Fibroblast of skin of scalp (primary cell): Measurements from ENCODE around the gene NBPF6. TPM values are rescaled to one million over a fixed set of nuclear protein-coding genes. Genes with fewer than 3 reads are reported as not detected.
"Not testable (repeated sequence)": the region's sequence is repeated elsewhere in the genome, so short reads cannot be mapped to it uniquely, and the experiment has no call there.

ENCODE experiments used
- DNase-seq: peaks from one replicate; pipeline ENCODE4 v3.0.0-alpha.2; 2013
- polyA plus RNA-seq, 2 experiments: library from polyadenylated mRNA; unstranded; fragments of 120-200 nt; gene quantifications; one replicate each; pipeline ENCODE4 v1.2.1, GENCODE V29; 2013; ENCODE audit not compliant: insufficient read length in 2 of 2

The NBPF6 gene
- polyA plus RNA-seq (2013, experiment 1 of 2; ENCODE audit: insufficient read length), result not detected
- not detected for polyA plus RNA-seq (2013, experiment 2 of 2; ENCODE audit: insufficient read length)

GRCh38 chr1:108450043-108450442 is at the start of gene NBPF6:
TSS of gene NBPF6 (plus strand) at chr1:108450343. CDS start at chr1:108450602, 259 bp downstream.
- not testable (repeated sequence) for DNase-seq

- DNase-seq, result not testable (repeated sequence)
Observed at GRCh38 chr1:108411098-108411833, 38.9 kb upstream of the NBPF6 start.

- DNase-seq, result not testable (repeated sequence)
Observed at GRCh38 chr1:108420129-108420528, 30.0 kb upstream of the NBPF6 start.

- not testable (repeated sequence) for DNase-seq
Observed at GRCh38 chr1:108421061-108421916, 28.9 kb upstream of the NBPF6 start.

GRCh38 chr1:108426877-108427276 is 23.3 kb upstream of the NBPF6 start:
- not testable (repeated sequence) for DNase-seq

- not testable (repeated sequence) for DNase-seq
Observed at GRCh38 chr1:108432002-108432401, 18.1 kb upstream of the NBPF6 start.

GRCh38 chr1:108433404-108433803 is 16.7 kb upstream of the NBPF6 start:
- DNase-seq, result not testable (repeated sequence)

GRCh38 chr1:108438536-108438935 is 11.6 kb upstream of the NBPF6 start:
- not testable (repeated sequence) for DNase-seq

GRCh38 chr1:108454521-108454920 is 4.4 kb downstream of the NBPF6 start:
- not testable (repeated sequence) for DNase-seq

GRCh38 chr1:108458661-108459060 is 8.5 kb downstream of the NBPF6 start:
- DNase-seq, result not testable (repeated sequence)

- DNase-seq, result not testable (repeated sequence)
Observed at GRCh38 chr1:108461758-108462157, 11.6 kb downstream of the NBPF6 start.

- not testable (repeated sequence) for DNase-seq
Observed at GRCh38 chr1:108463962-108464361, 13.8 kb downstream of the NBPF6 start.

- not testable (repeated sequence) for DNase-seq
Observed at GRCh38 chr1:108466166-108466565, 16.0 kb downstream of the NBPF6 start.

- not testable (repeated sequence) for DNase-seq
Observed at GRCh38 chr1:108467155-108467554, 17.0 kb downstream of the NBPF6 start.

GRCh38 chr1:108470750-108471149 is 20.6 kb downstream of the NBPF6 start:
- not testable (repeated sequence) for DNase-seq

- not testable (repeated sequence) for DNase-seq
Observed at GRCh38 chr1:108474516-108474915, 24.4 kb downstream of the NBPF6 start.

GRCh38 chr1:108478429-108479015 is 28.4 kb downstream of the NBPF6 start:
- DNase-seq, result no peak

GRCh38 chr1:108482708-108483107 is 32.6 kb downstream of the NBPF6 start:
- no peak for DNase-seq

- not testable (repeated sequence) for DNase-seq
Observed at GRCh38 chr1:108485990-108486389, 35.8 kb downstream of the NBPF6 start.

- not testable (repeated sequence) for DNase-seq
Observed at GRCh38 chr1:108486707-108487106, 36.6 kb downstream of the NBPF6 start.

GRCh38 chr1:108495008-108495407 is 44.9 kb downstream of the NBPF6 start:
- DNase-seq, result not testable (repeated sequence)

- DNase-seq, result not testable (repeated sequence)
Observed at GRCh38 chr1:108496856-108497255, 46.7 kb downstream of the NBPF6 start.

GRCh38 chr1:108502138-108502537 is 52.0 kb downstream of the NBPF6 start:
- no peak for DNase-seq
